ENCODE results near the gene UHMK1. TPM values are rescaled to one million over a fixed set of nuclear protein-coding genes. Genes with fewer than 3 reads are reported as not detected.
A peak's percentile ranks its signal among the peaks of the same experiment; 100 is the strongest.
"Not testable (repeated sequence)": the region's sequence is repeated elsewhere in the genome, so short reads cannot be mapped to it uniquely, and the experiment has no call there.

Gene UHMK1, protein sequence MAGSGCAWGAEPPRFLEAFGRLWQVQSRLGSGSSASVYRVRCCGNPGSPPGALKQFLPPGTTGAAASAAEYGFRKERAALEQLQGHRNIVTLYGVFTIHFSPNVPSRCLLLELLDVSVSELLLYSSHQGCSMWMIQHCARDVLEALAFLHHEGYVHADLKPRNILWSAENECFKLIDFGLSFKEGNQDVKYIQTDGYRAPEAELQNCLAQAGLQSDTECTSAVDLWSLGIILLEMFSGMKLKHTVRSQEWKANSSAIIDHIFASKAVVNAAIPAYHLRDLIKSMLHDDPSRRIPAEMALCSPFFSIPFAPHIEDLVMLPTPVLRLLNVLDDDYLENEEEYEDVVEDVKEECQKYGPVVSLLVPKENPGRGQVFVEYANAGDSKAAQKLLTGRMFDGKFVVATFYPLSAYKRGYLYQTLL
- 10 to 100 TPM; 44.9 to 68.9 (median 63.8) TPM for total RNA-seq

DNA sequence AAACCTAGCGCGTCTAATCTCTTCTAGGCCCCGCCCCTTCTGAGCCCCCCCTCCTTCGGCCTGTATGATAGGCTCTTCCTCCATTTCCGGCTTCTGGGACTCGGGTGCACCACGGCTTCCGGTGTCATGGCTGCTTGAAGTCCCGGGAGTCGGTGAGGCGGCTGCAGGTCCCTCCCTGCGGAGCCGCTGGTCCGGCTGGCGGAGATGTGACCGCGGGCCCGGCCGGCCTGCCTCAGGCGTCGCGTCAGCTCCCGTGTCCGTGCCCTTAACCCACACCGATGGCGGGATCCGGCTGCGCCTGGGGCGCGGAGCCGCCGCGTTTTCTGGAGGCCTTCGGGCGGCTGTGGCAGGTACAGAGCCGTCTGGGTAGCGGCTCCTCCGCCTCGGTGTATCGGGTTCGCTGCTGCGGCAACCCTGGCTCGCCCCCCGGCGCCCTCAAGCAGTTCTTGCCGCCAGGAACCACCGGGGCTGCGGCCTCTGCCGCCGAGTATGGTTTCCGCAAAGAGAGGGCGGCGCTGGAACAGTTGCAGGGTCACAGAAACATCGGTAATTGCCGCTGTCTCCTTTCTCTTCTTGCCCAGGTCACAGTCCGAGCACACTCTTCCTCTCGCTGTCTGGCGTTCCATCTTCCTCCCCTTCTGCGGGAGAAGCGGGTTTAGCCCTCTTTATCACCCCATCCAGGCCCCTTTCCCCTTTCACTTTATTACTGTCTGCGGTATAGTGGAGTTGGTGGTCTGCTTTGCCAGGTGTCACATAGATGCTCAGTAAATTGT is at the start of gene UHMK1:
TSS of gene UHMK1 (plus strand) at position 96 of the 773 bp plus-strand sequence. CDS start at position 279, 183 bp downstream.
- Histone ChIP-seq H3K27ac (peak within 1 kb of the TSS; percentile 90 to 93), H3K36me3 (no peaks in the 10 kb centered on the region), H3K4me3 (peak within 1 kb of the TSS; percentile 77 to 99 (median 93)), H3K9me3 (no peaks in the 10 kb centered on the region), H3K4me1 (no peaks in the 10 kb centered on the region), H3K27me3 (no peaks in the 10 kb centered on the region)
- intact Hi-C loops (cut with DNase I; ENCODE audit: low total_unique reads) = loop anchor here (10.0 kb wide), 1 partner anchor 1623 kb away; no protein-coding TSS in a partner anchor
- peak; percentile 86 to 89 for DNase-seq (ENCODE audit: low spot score in 2 of 2)
- TF ChIP-seq POLR2AphosphoS5 (IDR thresholded peaks at IDR 0.05) (peak; percentile 32 to 64 (median 62)), POLR2A (IDR thresholded peaks at IDR 0.05) (peak; percentile 23)
- TF ChIP-seq, protein P1, sequence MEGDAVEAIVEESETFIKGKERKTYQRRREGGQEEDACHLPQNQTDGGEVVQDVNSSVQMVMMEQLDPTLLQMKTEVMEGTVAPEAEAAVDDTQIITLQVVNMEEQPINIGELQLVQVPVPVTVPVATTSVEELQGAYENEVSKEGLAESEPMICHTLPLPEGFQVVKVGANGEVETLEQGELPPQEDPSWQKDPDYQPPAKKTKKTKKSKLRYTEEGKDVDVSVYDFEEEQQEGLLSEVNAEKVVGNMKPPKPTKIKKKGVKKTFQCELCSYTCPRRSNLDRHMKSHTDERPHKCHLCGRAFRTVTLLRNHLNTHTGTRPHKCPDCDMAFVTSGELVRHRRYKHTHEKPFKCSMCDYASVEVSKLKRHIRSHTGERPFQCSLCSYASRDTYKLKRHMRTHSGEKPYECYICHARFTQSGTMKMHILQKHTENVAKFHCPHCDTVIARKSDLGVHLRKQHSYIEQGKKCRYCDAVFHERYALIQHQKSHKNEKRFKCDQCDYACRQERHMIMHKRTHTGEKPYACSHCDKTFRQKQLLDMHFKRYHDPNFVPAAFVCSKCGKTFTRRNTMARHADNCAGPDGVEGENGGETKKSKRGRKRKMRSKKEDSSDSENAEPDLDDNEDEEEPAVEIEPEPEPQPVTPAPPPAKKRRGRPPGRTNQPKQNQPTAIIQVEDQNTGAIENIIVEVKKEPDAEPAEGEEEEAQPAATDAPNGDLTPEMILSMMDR (IDR thresholded peaks at IDR 0.05) = no peak

DNA sequence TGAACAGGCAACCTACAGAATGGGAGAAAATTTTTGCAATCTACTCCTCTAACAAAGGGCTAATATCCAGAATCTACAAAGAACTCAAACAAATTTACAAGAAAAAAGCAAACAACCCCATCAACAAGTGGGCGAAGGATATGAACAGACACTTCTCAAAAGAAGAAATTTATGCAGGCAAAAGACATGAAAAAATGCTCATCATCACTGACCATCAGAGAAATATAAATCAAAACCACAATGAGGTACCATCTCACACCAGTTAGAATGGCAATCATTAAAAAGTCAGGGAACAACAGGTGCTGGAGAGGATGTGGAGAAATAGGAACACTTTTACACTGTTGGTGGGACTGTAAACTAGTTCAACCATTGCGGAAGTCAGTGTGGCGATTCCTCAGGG is 43.3 kb upstream of the UHMK1 start:
- H3K27me3 ChIP-seq; H3K36me3 ChIP-seq; H3K4me1 ChIP-seq; H3K27ac ChIP-seq; DNase-seq (ENCODE audit: low spot score in 2 of 2); H3K4me3 ChIP-seq; H3K9me3 ChIP-seq; intact Hi-C loops (cut with DNase I; ENCODE audit: low total_unique reads): not testable (repeated sequence)

DNA sequence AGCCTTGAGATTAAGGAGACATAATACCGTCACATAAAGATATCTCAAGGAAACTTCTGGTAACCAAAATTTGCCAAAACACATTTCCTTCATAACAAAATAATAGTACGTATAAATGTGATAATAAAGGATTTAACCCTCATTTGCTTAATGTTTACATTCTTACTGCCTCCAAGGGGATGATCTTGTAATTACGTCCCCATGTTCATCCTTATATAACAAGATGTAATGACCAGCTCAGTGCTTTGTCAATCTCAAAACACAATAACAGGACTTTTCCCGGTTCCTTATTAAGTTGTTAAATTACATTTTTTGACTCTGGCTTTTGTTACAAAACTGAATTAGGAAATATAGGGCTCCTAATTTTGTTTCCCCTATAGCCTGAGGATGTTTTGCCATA is 41.3 kb upstream of the UHMK1 start:
- intact Hi-C loops (cut with DNase I; ENCODE audit: low total_unique reads) = no loop called here
- no peaks in the 10 kb centered on the region for H3K36me3 ChIP-seq

DNA sequence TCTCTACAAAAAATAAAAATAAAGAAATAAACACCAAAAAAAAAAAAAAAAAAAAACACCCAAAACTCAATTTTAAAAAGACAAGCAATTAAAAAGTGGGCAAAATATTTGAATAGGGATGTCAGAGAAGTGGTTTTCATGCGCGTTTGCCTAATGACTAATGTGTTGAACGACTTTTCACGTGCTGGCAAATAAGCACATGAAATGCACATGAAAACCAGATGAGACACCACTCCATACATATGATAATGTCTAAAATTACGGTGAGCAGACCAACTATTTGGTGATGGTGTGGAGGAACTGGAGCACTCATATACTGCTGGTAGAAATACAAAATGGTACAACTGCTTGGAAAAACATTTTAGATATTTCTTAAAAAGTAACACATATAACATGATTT is 39.4 kb upstream of the UHMK1 start:
- H3K9me3 ChIP-seq = no peaks in the 10 kb centered on the region
- no peaks in the 10 kb centered on the region for H3K36me3 ChIP-seq
- no peak for TF ChIP-seq POLR2A (IDR thresholded peaks at IDR 0.05)
- TF ChIP-seq POLR2AphosphoS5 (IDR thresholded peaks at IDR 0.05) = no peak
- TF ChIP-seq, protein P1 (IDR thresholded peaks at IDR 0.05) = no peak
- H3K4me1 ChIP-seq = no peaks in the 10 kb centered on the region
- no peak for DNase-seq (ENCODE audit: low spot score in 2 of 2)
- no peaks in the 10 kb centered on the region for H3K27me3 ChIP-seq
- no peak overlapping the region for H3K27ac ChIP-seq
- no peak overlapping the region for H3K4me3 ChIP-seq
- intact Hi-C loops (cut with DNase I; ENCODE audit: low total_unique reads) = no loop called here

More for the DNA sequence above, 41.3 kb upstream of the UHMK1 start:
- TF ChIP-seq POLR2AphosphoS5 (IDR thresholded peaks at IDR 0.05) (no peak), POLR2A (IDR thresholded peaks at IDR 0.05) (no peak)
- TF ChIP-seq, protein P1 (IDR thresholded peaks at IDR 0.05) = no peak
- no peaks in the 10 kb centered on the region for H3K4me1 ChIP-seq
- no peak overlapping the region for H3K4me3 ChIP-seq
- no peaks in the 10 kb centered on the region for H3K9me3 ChIP-seq
- no peak for DNase-seq (ENCODE audit: low spot score in 2 of 2)
- no peaks in the 10 kb centered on the region for H3K27me3 ChIP-seq
- no peak overlapping the region for H3K27ac ChIP-seq

DNA sequence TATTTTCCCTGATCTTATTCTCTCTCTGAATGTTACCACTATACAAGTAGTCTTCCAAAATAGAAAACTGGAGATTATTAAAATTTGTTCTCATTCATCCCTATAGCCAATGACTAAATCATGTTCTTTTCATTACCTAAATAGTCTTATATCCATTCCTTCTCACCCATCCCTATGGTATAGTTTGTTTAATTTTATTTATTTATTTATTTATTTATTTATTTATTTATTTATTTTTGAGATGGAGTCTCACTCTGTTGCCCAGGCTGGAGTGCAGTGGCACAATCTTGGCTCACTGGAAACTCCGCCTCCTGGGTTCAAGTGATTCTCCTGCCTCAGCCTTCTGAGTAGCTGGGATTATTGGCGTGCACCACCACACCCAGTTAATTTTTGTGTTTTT is 35.2 kb upstream of the UHMK1 start:
- H3K36me3 ChIP-seq; intact Hi-C loops (cut with DNase I; ENCODE audit: low total_unique reads): not testable (repeated sequence)

DNA sequence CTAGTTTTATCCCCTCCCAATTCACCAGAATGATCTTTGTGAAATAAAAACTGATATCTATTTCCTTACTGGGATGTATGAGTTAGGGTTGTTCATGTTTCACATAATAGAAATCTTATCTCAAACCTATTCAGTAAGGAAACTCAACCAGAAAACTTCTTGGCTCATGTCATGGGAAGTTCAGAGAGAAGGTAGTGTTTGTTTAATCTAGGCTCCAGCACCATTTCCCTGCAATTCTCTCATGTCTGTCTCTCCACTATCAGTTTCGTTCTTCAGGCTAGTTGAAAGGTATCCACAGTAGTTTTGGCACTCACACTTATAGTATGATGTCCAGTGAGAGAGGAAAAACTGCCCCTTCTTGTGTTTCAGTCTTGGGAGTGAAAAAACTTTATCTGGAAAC is 34.6 kb upstream of the UHMK1 start:
- Histone ChIP-seq H3K27ac (no peak overlapping the region), H3K9me3 (no peaks in the 10 kb centered on the region), H3K4me1 (no peaks in the 10 kb centered on the region), H3K27me3 (no peaks in the 10 kb centered on the region), H3K36me3 (no peaks in the 10 kb centered on the region), H3K4me3 (no peak overlapping the region)
- DNase-seq (ENCODE audit: low spot score in 2 of 2) = no peak
- TF ChIP-seq POLR2A (IDR thresholded peaks at IDR 0.05) (no peak), POLR2AphosphoS5 (IDR thresholded peaks at IDR 0.05) (no peak)
- TF ChIP-seq, protein P1 (IDR thresholded peaks at IDR 0.05) = no peak
- intact Hi-C loops (cut with DNase I; ENCODE audit: low total_unique reads) = no loop called here

More for the DNA sequence above, 35.2 kb upstream of the UHMK1 start:
- not testable (repeated sequence) for H3K27ac ChIP-seq; DNase-seq (ENCODE audit: low spot score in 2 of 2); H3K4me1 ChIP-seq; H3K27me3 ChIP-seq; H3K9me3 ChIP-seq; H3K4me3 ChIP-seq
